CD4-positive, alpha-beta memory T cell (primary cell): Measurements from ENCODE around the gene DDIAS. TPM values are rescaled to one million over a fixed set of nuclear protein-coding genes. Genes with fewer than 3 reads are reported as not detected.

Experiments
- CTCF ChIA-PET: fragments of 350-600 bp; sonication (Branson Sonifier 250); formaldehyde crosslinking; loops from one replicate; lab custom pipeline; 2021; ENCODE audit warnings: inconsistent platforms; ENCODE audit not compliant: partially characterized antibody; lab: Charles Lee
- POLR2A ChIA-PET: fragments of 350-600 bp; sonication (Branson Sonifier 250); formaldehyde crosslinking; loops from one replicate; lab custom pipeline; 2021; ENCODE audit not compliant: partially characterized antibody; lab: Charles Lee
- DNase-seq, 5 donors: peaks; one replicate each; pipeline versions ENCODE4 v3.0.0 to v3.0.0-alpha.2; 2020 to 2022; ENCODE audit warnings: mixed read lengths in 1 of 5
- H3K27ac ChIP-seq: one replicate; pipeline ENCODE4 v1.7.0; 2013; ENCODE audit warnings: low read depth, low read length
- H3K27me3 ChIP-seq: 2 replicates; pipeline ENCODE4 v1.7.0; 2013; ENCODE audit warnings: mild to moderate bottlenecking, low read length, moderate library complexity; ENCODE audit not compliant: insufficient read depth
- H3K36me3 ChIP-seq: 2 replicates; pipeline ENCODE4 v1.7.0; 2013; ENCODE audit warnings: mild to moderate bottlenecking, low read length, moderate library complexity; ENCODE audit not compliant: insufficient read depth
- H3K4me1 ChIP-seq: 2 replicates; pipeline ENCODE4 v1.7.0; 2013; ENCODE audit warnings: mild to moderate bottlenecking, low read length, moderate library complexity; ENCODE audit not compliant: insufficient read depth
- H3K4me3 ChIP-seq, 2 donors: one replicate each; pipeline ENCODE4 v1.7.0; 2013; ENCODE audit warnings: low read length in 2 of 2, mild to moderate bottlenecking in 1 of 2
- H3K9me3 ChIP-seq, 2 donors: one replicate each; pipeline ENCODE4 v1.7.0; 2013; ENCODE audit warnings: low read length in 2 of 2, control low read depth in 1 of 2; ENCODE audit not compliant: control insufficient read depth in 1 of 2
- H3K27ac Mint-ChIP-seq, 7 donors: one replicate each; pipeline ENCODE4 v1.8.0; 2020 to 2021; ENCODE audit warnings: mixed read lengths in 7 of 7, mild to moderate bottlenecking in 6 of 7, inconsistent platforms in 3 of 7, moderate library complexity in 3 of 7
- H3K27me3 Mint-ChIP-seq, 2 donors: one replicate each; pipeline ENCODE4 v1.8.0; 2020 to 2021; ENCODE audit warnings: mixed read lengths in 2 of 2
- H3K36me3 Mint-ChIP-seq, 2 donors: one replicate each; pipeline ENCODE4 v1.8.0; 2020 to 2021; ENCODE audit warnings: mixed read lengths in 2 of 2, inconsistent platforms in 1 of 2, mild to moderate bottlenecking in 1 of 2
- H3K4me1 Mint-ChIP-seq, 4 donors: one replicate each; pipeline ENCODE4 v1.8.0; 2020 to 2021; ENCODE audit warnings: mixed read lengths in 4 of 4, mild to moderate bottlenecking in 1 of 4
- H3K4me3 Mint-ChIP-seq, 8 donors: one replicate each; pipeline ENCODE4 v1.8.0; 2020 to 2021; ENCODE audit warnings: mixed read lengths in 8 of 8, mild to moderate bottlenecking in 7 of 8, moderate library complexity in 6 of 8, inconsistent platforms in 3 of 8
- H3K9me3 Mint-ChIP-seq, 8 donors: one replicate each; pipeline ENCODE4 v1.8.0; 2020 to 2021; ENCODE audit warnings: mixed read lengths in 8 of 8, mild to moderate bottlenecking in 5 of 8, inconsistent platforms in 3 of 8, moderate library complexity in 1 of 8
- intact Hi-C: fragments of 100-400 bp; cut with micrococcal nuclease; formaldehyde crosslinking; loops from one replicate; pipeline ENCODE4 v1.15.1; 2023
- polyA plus RNA-seq, 2 donors: library from polyadenylated mRNA; unstranded; fragments of 300-500 nt; fragmentation: Illumina TruSeq; gene quantifications; one replicate each; pipeline ENCODE4 v1.2.3, GENCODE V29; 2021
- total RNA-seq, 2 experiments: library from RNA; stranded (reverse); gene quantifications; one replicate each; pipeline ENCODE4 v1.2.3, GENCODE V29; 2021

The DDIAS gene
- total and polyA plus RNA-seq, 4 experiments from 2014 or later: 0.67 to 2.4 (median 0.86) TPM; not detected in 1

DNA sequence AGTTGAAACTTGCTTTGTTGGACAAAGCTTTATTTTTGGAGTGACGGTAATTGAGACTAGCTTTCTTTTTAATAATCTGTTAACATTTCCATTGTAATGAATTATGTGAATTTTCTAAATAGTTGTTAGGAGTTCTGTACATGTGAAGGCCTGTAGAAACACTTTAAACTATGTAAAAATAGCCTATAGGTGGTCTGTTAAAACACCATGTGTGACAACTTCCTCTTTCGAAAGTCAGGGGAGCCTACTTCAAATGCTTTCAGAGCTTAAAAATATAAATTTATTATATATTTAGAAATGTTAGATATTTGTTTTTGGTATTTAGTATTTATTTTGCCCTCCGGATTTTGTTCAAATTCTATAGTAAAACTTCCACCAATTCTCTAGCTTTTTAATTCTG is 28.7 kb downstream of the DDIAS start:
- no peak for DNase-seq
- Histone ChIP-seq H3K9me3 (no peaks in the 10 kb centered on the region), H3K27ac (no peak overlapping the region), H3K4me1 (peaks cover 15% of the 10 kb centered on the region), H3K36me3 (no peaks in the 10 kb centered on the region), H3K4me3 (no peak overlapping the region), H3K27me3 (no peaks in the 10 kb centered on the region)
- Mint-ChIP-seq H3K27me3 (no peaks in the 10 kb centered on the region), H3K9me3 (no peaks in the 10 kb centered on the region), H3K36me3 (no peaks in the 10 kb centered on the region), H3K4me3 (no peak overlapping the region), H3K4me1 (peaks cover 15 to 26% (median 20%) of the 10 kb centered on the region in 4 donors), H3K27ac (no peak overlapping the region)
- ChIA-PET POLR2A (interaction anchor here (1.0 to 4.0 kb wide), 3 partner anchors 27 to 41 kb away, joined by 4 to 22 read pairs (median 13); no protein-coding TSS in a partner anchor), CTCF (interaction anchor here (1.1 to 2.2 kb wide), 11 partner anchors 9 to 321 kb away, joined by 3 to 8 read pairs (median 4); partner anchors contain the start of genes DDIAS and PRCP)
- intact Hi-C loops: no loop called here

GRCh38 chr11:82930734-82931133 is 29.2 kb downstream of the DDIAS start:
- ChIA-PET CTCF (interaction anchor here (0.8 to 2.2 kb wide), 10 partner anchors 8 to 63 kb away, joined by 3 to 8 read pairs (median 3); partner anchors contain the start of genes DDIAS and PRCP), POLR2A (interaction anchor here (0.6 to 4.0 kb wide), 3 partner anchors 26 to 256 kb away, joined by 3 to 22 read pairs (median 13); no protein-coding TSS in a partner anchor)
- Histone ChIP-seq H3K4me1 (peaks cover 15% of the 10 kb centered on the region), H3K36me3 (no peaks in the 10 kb centered on the region), H3K27me3 (no peaks in the 10 kb centered on the region), H3K9me3 (no peaks in the 10 kb centered on the region), H3K27ac (no peak overlapping the region), H3K4me3 (no peak overlapping the region)
- intact Hi-C loops: no loop called here
- no peaks in the 10 kb centered on the region for H3K27me3 Mint-ChIP-seq
- DNase-seq: no peak
- no peaks in the 10 kb centered on the region for H3K9me3 Mint-ChIP-seq
- peaks cover 15 to 26% (median 20%) of the 10 kb centered on the region in 4 donors for H3K4me1 Mint-ChIP-seq
- no peak overlapping the region for H3K4me3 Mint-ChIP-seq
- H3K36me3 Mint-ChIP-seq: no peaks in the 10 kb centered on the region
- no peak overlapping the region for H3K27ac Mint-ChIP-seq

DNA sequence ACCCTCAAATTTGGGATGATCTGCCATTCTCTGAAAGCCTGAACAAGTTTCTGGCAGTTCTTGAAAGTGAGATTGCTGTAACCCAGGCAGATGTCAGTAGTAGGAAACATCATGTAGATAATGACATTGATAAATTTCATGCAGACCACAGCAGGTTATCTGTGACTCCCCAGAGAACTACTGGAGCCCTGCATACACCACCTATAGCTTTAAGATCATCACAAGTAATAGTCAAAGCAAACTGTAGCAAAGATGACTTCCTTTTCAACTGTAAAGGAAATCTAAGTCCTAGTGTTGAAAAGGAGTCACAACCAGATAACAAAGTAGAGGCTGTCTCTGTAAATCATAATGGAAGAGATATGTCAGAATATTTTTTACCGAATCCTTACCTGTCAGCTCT is 31.0 kb downstream of the DDIAS start:
- Histone ChIP-seq H3K4me3 (no peak overlapping the region), H3K27me3 (no peaks in the 10 kb centered on the region), H3K4me1 (peaks cover 12% of the 10 kb centered on the region), H3K36me3 (no peaks in the 10 kb centered on the region), H3K27ac (no peak overlapping the region), H3K9me3 (no peaks in the 10 kb centered on the region)
- Mint-ChIP-seq H3K27me3 (no peaks in the 10 kb centered on the region), H3K4me1 (peaks cover 11 to 20% (median 14%) of the 10 kb centered on the region in 4 donors), H3K4me3 (no peak overlapping the region), H3K9me3 (no peaks in the 10 kb centered on the region), H3K27ac (peak overlapping the region in 3 of 7 donors; percentile 22 to 70 (median 54)), H3K36me3 (no peaks in the 10 kb centered on the region)
- no peak for DNase-seq
- intact Hi-C loops: no loop called here
- ChIA-PET POLR2A (interaction anchor here (0.9 to 4.0 kb wide), 6 partner anchors 14 to 223 kb away, joined by 3 to 22 read pairs (median 3); no protein-coding TSS in a partner anchor), CTCF (interaction anchor here (0.7 to 2.9 kb wide), 4 partner anchors 10 to 317 kb away, joined by 3 to 8 read pairs (median 3); no protein-coding TSS in a partner anchor)

DNA sequence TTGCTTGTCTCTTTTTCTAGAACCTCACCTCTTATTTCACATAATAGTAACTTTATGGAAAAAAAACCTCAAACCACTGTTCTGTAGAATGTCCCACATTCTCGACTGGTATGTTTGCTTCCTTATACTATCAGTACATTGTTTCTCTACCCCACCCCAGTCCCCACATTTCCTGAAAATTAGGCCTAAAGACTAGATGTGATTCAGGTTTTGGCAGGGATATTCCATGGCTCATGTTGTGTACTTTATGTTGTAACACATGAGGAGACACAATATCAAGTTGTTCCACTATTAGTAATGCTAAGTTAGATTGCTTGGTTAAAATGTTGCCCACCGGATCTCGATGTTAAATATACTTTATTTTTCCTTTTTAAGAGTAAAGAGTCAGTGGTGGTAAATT is 34.7 kb downstream of the DDIAS start:
- H3K27me3 Mint-ChIP-seq: no peaks in the 10 kb centered on the region
- peak overlapping the region in 2 of 7 donors; percentile 37 to 68 for H3K27ac Mint-ChIP-seq
- Histone ChIP-seq H3K27me3 (no peaks in the 10 kb centered on the region), H3K4me1 (peaks cover 10% of the 10 kb centered on the region), H3K9me3 (no peaks in the 10 kb centered on the region), H3K4me3 (no peak overlapping the region), H3K27ac (no peak overlapping the region), H3K36me3 (no peaks in the 10 kb centered on the region)
- intact Hi-C loops: no loop called here
- DNase-seq: no peak
- peaks cover 11 to 17% (median 14%) of the 10 kb centered on the region in 4 donors for H3K4me1 Mint-ChIP-seq
- H3K9me3 Mint-ChIP-seq: peaks cover 0 to 4% (median 1%) of the 10 kb centered on the region in 8 donors
- H3K4me3 Mint-ChIP-seq: no peak overlapping the region
- H3K36me3 Mint-ChIP-seq: no peaks in the 10 kb centered on the region
- POLR2A ChIA-PET: no interaction called here
- CTCF ChIA-PET: no interaction called here

DNA sequence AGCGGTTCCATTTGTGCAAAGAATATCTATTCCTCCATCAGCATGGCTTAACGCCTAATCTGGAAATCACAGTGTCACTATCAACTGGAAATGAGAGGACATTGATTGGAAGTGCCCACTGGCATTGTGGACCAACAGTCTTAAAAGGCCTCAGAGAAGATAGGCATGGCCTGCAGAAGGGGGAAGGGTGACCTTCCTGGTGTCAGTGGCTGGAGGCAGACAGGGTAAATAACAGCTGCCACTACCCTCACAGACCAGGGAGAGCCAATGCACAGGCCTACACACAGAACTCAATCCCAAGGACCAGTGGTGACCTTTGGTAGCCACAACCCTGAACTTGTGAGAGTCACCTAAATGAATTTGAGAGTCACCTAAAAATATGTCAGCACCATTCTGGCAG is 36.0 kb downstream of the DDIAS start:
- DNase-seq: no peak
- Mint-ChIP-seq H3K9me3 (peaks cover 0 to 6% (median 1%) of the 10 kb centered on the region in 8 donors), H3K4me1 (peaks cover 5 to 9% (median 7%) of the 10 kb centered on the region in 4 donors), H3K27me3 (no peaks in the 10 kb centered on the region), H3K36me3 (no peaks in the 10 kb centered on the region), H3K27ac (no peak overlapping the region), H3K4me3 (no peak overlapping the region)
- ChIA-PET POLR2A (no interaction called here), CTCF (interaction anchor here (0.5 to 0.8 kb wide), 2 partner anchors 18 to 50 kb away, joined by 3 to 4 read pairs; no protein-coding TSS in a partner anchor)
- no peaks in the 10 kb centered on the region for H3K36me3 ChIP-seq
- no peaks in the 10 kb centered on the region for H3K9me3 ChIP-seq
- H3K4me3 ChIP-seq: no peak overlapping the region
- intact Hi-C loops: no loop called here
- no peaks in the 10 kb centered on the region for H3K27me3 ChIP-seq
- H3K27ac ChIP-seq: no peak overlapping the region
- H3K4me1 ChIP-seq: peaks cover 5% of the 10 kb centered on the region

DNA sequence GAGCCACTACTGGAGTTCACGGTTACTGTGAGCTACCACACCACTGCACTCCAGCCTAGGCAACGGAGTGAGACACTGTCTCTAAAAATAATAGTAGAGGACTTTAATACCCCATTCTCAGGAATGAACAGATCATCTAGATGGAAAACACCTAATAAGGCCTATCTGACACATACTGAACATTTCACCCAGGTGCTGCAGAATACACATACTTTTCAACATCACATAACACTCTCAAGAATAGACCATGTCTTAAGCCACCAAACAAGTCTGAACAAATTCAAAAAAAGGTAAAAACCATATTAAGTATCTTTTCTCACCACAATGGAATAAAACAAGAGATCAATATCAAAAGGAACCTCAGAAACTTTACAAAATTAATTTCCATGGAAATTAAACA is 37.9 kb downstream of the DDIAS start:
- no peaks in the 10 kb centered on the region for H3K4me1 ChIP-seq
- Mint-ChIP-seq H3K4me3 (no peak overlapping the region), H3K4me1 (peaks cover 0 to 6% (median 1%) of the 10 kb centered on the region in 4 donors), H3K27ac (peak overlapping the region in 1 of 7 donors; percentile 48), H3K27me3 (no peaks in the 10 kb centered on the region), H3K9me3 (peaks cover 0 to 9% (median 3%) of the 10 kb centered on the region in 8 donors), H3K36me3 (peaks cover 0 to 3% of the 10 kb centered on the region in 2 donors)
- no peaks in the 10 kb centered on the region for H3K36me3 ChIP-seq
- no peak for DNase-seq
- ChIA-PET POLR2A (interaction anchor here (1.2 to 1.4 kb wide), 2 partner anchors 21 to 32 kb away, joined by 3 to 5 read pairs; no protein-coding TSS in a partner anchor), CTCF (interaction anchor here (1.0 to 1.6 kb wide), 3 partner anchors 9 to 32 kb away, joined by 3 read pairs; no protein-coding TSS in a partner anchor)
- H3K4me3 ChIP-seq: no peak overlapping the region
- H3K9me3 ChIP-seq: no peaks in the 10 kb centered on the region
- H3K27me3 ChIP-seq: no peaks in the 10 kb centered on the region
- H3K27ac ChIP-seq: no peak overlapping the region
- intact Hi-C loops: no loop called here

DNA sequence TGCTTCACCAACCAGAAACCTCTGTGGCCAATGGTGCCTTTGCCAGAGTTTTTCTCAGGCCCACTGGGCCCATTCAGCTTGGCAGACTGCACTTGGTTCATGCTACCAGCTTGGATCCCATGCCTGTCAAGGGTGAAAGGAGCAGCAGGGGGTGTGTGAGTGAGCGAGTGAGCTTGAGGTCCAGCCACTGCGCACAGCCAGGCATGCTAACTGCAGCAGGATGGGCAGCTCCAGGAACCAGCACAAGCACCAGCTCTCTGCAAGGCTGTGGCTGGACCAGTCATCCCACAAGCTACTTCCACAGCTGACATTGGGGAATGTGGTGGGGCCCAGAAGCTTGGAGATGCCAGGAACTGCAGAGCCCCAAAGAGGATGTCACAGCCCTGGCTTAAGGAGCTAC is 40.8 kb downstream of the DDIAS start:
- H3K27ac Mint-ChIP-seq: no peak overlapping the region
- H3K9me3 Mint-ChIP-seq: peaks cover 0 to 10% (median 3%) of the 10 kb centered on the region in 8 donors
- Histone ChIP-seq H3K27me3 (no peaks in the 10 kb centered on the region), H3K9me3 (no peaks in the 10 kb centered on the region), H3K4me3 (no peak overlapping the region), H3K4me1 (no peaks in the 10 kb centered on the region), H3K36me3 (no peaks in the 10 kb centered on the region), H3K27ac (no peak overlapping the region)
- no peak overlapping the region for H3K4me3 Mint-ChIP-seq
- H3K36me3 Mint-ChIP-seq: peaks cover 0 to 3% of the 10 kb centered on the region in 2 donors
- ChIA-PET CTCF (interaction anchor here (1.0 to 2.6 kb wide), 7 partner anchors 10 to 75 kb away, joined by 3 to 8 read pairs (median 3); no protein-coding TSS in a partner anchor), POLR2A (interaction anchor here (0.6 to 1.4 kb wide), 4 partner anchors 13 to 306 kb away, joined by 3 to 6 read pairs (median 3); partner anchors contain the start of gene RAB30)
- H3K4me1 Mint-ChIP-seq: peaks cover 0 to 9% (median 3%) of the 10 kb centered on the region in 4 donors
- intact Hi-C loops: no loop called here
- no peaks in the 10 kb centered on the region for H3K27me3 Mint-ChIP-seq
- DNase-seq: no peak
